Ishikawa (cell line): Measurements from ENCODE around the gene EIF2S2.

Source experiments
- CEBPB ChIP-seq: IDR thresholded peaks from 2 replicates; pipeline ENCODE4 v1.6.1; 2012
- CREB1 ChIP-seq: IDR thresholded peaks from 2 replicates; pipeline ENCODE4 v1.6.1; 2012; ENCODE audit warnings: low read depth
- EGR1 ChIP-seq: IDR thresholded peaks from 2 replicates; pipeline ENCODE4 v1.6.1; 2012
- EP300 ChIP-seq: IDR thresholded peaks from 2 replicates; pipeline ENCODE4 v1.6.1; 2012; ENCODE audit warnings: borderline replicate concordance
- FOXM1 ChIP-seq: IDR thresholded peaks from 2 replicates; pipeline ENCODE4 v1.6.1; 2012; ENCODE audit warnings: low read depth, borderline replicate concordance
- NFIC ChIP-seq: IDR thresholded peaks from 2 replicates; pipeline ENCODE4 v1.6.1; 2012
- RAD21 ChIP-seq: IDR thresholded peaks from 2 replicates; pipeline ENCODE4 v1.6.1; 2012; ENCODE audit warnings: low read depth
- REST ChIP-seq: IDR thresholded peaks from 2 replicates; pipeline ENCODE4 v1.6.1; 2012; ENCODE audit warnings: low read depth, mild to moderate bottlenecking
- TAF1 ChIP-seq: IDR thresholded peaks from 2 replicates; pipeline ENCODE4 v1.6.1; 2012; ENCODE audit warnings: low read depth, mild to moderate bottlenecking
- TCF12 ChIP-seq: IDR thresholded peaks from 2 replicates; pipeline ENCODE4 v1.6.1; 2012; ENCODE audit warnings: low read depth
- TEAD4 ChIP-seq: IDR thresholded peaks from 2 replicates; pipeline ENCODE4 v1.6.1; 2012
- YY1 ChIP-seq: IDR thresholded peaks from 2 replicates; pipeline ENCODE4 v1.6.1; 2012; ENCODE audit warnings: low read depth
- ZBTB7A ChIP-seq: IDR thresholded peaks from 2 replicates; pipeline ENCODE4 v1.6.1; 2012; ENCODE audit warnings: low read depth
- TF ChIP-seq, protein P1 (sequence below): IDR thresholded peaks from 2 replicates; pipeline ENCODE4 v1.6.1; 2012
- TF ChIP-seq, protein P2 (sequence below): IDR thresholded peaks from 2 replicates; pipeline ENCODE4 v1.6.1; 2012

EIF2S2 gene

GRCh38 chr20:34110745-34111641, 1.1 kb downstream of the EIF2S2 start:
- TF ChIP-seq NFIC, result no peak
- peak; percentile 63 for TF ChIP-seq CEBPB

GRCh38 chr20:34110025-34110744, 1.9 kb downstream of the EIF2S2 start:
- TF ChIP-seq ZBTB7A, result no peak
- TF ChIP-seq, protein P1, sequence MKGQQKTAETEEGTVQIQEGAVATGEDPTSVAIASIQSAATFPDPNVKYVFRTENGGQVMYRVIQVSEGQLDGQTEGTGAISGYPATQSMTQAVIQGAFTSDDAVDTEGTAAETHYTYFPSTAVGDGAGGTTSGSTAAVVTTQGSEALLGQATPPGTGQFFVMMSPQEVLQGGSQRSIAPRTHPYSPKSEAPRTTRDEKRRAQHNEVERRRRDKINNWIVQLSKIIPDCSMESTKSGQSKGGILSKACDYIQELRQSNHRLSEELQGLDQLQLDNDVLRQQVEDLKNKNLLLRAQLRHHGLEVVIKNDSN, result no peak

GRCh38 chr20:34109442-34109841, 2.6 kb downstream of the EIF2S2 start:
- TF ChIP-seq ZBTB7A (no peak), CEBPB (no peak), TAF1 (no peak), EGR1 (no peak), YY1 (no peak)

DNA sequence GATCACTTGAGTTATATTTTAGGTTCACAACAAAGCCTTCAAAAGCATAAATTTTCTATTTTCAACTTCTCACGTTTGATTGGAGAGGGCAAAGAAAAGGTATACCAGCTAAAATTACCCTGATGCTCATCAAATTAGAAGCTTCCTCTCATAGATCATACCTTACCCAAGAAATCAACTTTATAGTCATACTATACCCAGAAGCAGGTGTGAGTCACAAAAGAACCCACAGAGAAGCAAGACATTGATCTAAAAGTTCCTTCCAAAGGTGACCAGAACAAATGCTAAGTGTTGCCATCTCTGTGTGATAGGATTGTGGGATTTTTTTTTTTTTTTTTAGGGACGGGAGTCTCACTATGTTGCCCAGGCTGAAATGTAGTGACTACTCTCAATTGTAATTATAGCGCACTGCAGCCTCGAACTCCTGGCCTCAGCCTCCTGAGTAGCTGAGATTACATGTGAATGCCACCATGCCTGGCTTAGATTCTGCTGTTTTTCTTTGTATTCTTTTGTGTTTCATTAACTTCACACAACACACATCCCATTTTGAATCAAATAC, 3.3 kb downstream of the EIF2S2 start:
- TF ChIP-seq ZBTB7A (no peak), FOXM1 (no peak), EP300 (no peak), TAF1 (no peak), TEAD4 (no peak), YY1 (no peak), REST (no peak), CEBPB (no peak), NFIC (no peak), TCF12 (no peak), EGR1 (no peak), CREB1 (no peak)
- TF ChIP-seq, protein P2, sequence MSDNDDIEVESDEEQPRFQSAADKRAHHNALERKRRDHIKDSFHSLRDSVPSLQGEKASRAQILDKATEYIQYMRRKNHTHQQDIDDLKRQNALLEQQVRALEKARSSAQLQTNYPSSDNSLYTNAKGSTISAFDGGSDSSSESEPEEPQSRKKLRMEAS, result no peak
- TF ChIP-seq, protein P1, result no peak

DNA sequence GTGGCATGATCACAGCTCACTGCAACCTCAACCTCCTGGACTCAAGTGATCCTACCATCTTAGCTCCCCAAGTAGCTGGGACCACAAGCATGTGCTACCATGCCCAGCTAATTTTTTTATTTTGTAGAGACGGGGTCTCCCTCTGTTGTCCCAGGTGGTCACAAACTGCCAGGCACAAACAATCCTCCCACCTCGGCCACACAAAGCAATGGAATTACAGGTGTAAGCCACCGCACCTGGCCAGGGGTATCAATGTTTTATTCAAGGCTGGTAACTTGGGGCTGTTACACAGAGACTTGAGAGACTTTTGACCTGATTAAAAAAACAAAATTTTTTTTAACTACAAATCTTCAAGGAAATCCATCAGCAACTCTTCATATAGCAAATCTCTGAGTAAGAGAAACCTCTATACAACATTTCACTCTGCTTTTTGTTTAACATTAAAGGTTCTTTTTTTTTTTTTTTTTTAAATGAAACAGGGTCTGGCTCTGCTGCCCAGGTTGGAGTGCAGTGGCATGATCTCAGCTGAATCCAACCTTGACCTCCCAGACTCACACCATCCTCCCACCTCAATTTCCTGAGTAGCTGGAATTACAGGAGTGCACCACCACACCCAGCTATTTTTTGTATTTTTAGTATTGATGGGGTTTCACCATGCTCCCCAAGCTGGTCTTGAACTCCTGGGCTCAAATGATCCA, 5.9 kb downstream of the EIF2S2 start:
- TF ChIP-seq REST, result no peak
- no peak for TF ChIP-seq TCF12
- TF ChIP-seq NFIC, result no peak
- no peak for TF ChIP-seq TAF1
- no peak for TF ChIP-seq ZBTB7A
- TF ChIP-seq EP300, result no peak
- TF ChIP-seq, protein P1, result no peak
- TF ChIP-seq YY1, result no peak
- no peak for TF ChIP-seq EGR1

DNA sequence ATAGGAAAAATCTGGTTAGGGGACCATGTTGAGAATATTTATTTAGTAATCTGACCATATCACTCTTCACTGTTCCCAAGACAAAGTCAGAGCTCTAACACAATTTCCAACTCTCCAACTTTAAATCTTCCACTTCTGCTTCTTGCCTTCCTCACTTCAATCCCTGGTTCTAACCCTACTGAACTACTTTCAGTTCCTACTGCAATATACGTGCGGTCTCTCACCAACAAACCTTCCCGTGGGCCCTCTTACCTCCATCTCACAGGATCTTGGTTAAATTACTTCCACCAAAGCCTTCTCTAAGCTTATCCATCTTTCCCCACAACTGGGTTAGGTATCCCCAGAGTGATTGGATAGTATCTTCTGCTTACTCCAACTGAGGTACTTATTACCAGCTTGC, 8.0 kb downstream of the EIF2S2 start:
- TF ChIP-seq REST, result no peak
- TF ChIP-seq, protein P2, result no peak
- TF ChIP-seq TAF1, result no peak
- no peak for TF ChIP-seq RAD21
- TF ChIP-seq, protein P1, result no peak
- no peak for TF ChIP-seq CEBPB
- TF ChIP-seq ZBTB7A, result no peak
- TF ChIP-seq TCF12, result no peak
- TF ChIP-seq TEAD4, result no peak
- TF ChIP-seq FOXM1, result no peak
- no peak for TF ChIP-seq NFIC
- TF ChIP-seq YY1, result no peak
- no peak for TF ChIP-seq EP300
- no peak for TF ChIP-seq CREB1
- TF ChIP-seq EGR1, result no peak
